IPS DF 6.9 (cell line): Measurements from ENCODE around the gene ZBTB9.

Experiments
- DNase-seq: peaks from one replicate; pipeline ENCODE4 v3.0.0-alpha.2; 2013; ENCODE audit warnings: low read depth, low spot score
- H3K27ac ChIP-seq: one replicate; pipeline ENCODE4 v1.5.1; 2013; ENCODE audit warnings: low read length, control low read depth
- H3K27me3 ChIP-seq: 2 replicates; pipeline ENCODE4 v1.6.1; 2013; ENCODE audit warnings: mild to moderate bottlenecking, low read length; ENCODE audit not compliant: control insufficient read depth, insufficient read depth
- H3K36me3 ChIP-seq: 2 replicates; pipeline ENCODE4 v1.6.1; 2013; ENCODE audit warnings: low read length; ENCODE audit not compliant: control insufficient read depth, insufficient read depth
- H3K4me1 ChIP-seq: 2 replicates; pipeline ENCODE4 v1.6.1; 2013; ENCODE audit warnings: low read length; ENCODE audit not compliant: control insufficient read depth, insufficient read depth
- H3K4me3 ChIP-seq: 2 replicates; pipeline ENCODE4 v1.5.1; 2013; ENCODE audit warnings: mild to moderate bottlenecking, low read length
- H3K9me3 ChIP-seq: 2 replicates; pipeline ENCODE4 v1.6.1; 2013; ENCODE audit warnings: low read length, inconsistent platforms; ENCODE audit not compliant: control insufficient read depth, insufficient read depth
- whole genome bisulfite sequencing: extraction: QIAGEN DNeasy Blood & Tissue Kit; methylation state at CpG from one replicate; pipeline ENCODE4 v1.1.7; 2013; ENCODE audit warnings: mixed read lengths, missing lambda C conversion rate; ENCODE audit not compliant: insufficient read length, insufficient coverage; 5-methylcytosine and 5-hydroxymethylcytosine counted together

ZBTB9 gene

GRCh38 chr6:33446356-33446755 lies 8.0 kb upstream of the ZBTB9 start:
- peaks cover 68% of the 10 kb centered on the region for H3K36me3 ChIP-seq
- H3K9me3 ChIP-seq, result no peaks in the 10 kb centered on the region
- H3K4me3 ChIP-seq, result no peak overlapping the region
- WGBS, result no CpG with 5 or more reads among the region's 10 CpGs
- H3K27ac ChIP-seq, result no peak overlapping the region
- H3K27me3 ChIP-seq, result no peaks in the 10 kb centered on the region
- no peak for DNase-seq
- no peaks in the 10 kb centered on the region for H3K4me1 ChIP-seq

GRCh38 chr6:33450434-33450833 lies 3.9 kb upstream of the ZBTB9 start:
- Histone ChIP-seq H3K9me3 (no peaks in the 10 kb centered on the region), H3K4me1 (no peaks in the 10 kb centered on the region), H3K36me3 (peaks cover 38% of the 10 kb centered on the region), H3K4me3 (no peak overlapping the region), H3K27ac (no peak overlapping the region), H3K27me3 (no peaks in the 10 kb centered on the region)
- no peak for DNase-seq
- WGBS, result no CpG with 5 or more reads among the region's 3 CpGs

DNA sequence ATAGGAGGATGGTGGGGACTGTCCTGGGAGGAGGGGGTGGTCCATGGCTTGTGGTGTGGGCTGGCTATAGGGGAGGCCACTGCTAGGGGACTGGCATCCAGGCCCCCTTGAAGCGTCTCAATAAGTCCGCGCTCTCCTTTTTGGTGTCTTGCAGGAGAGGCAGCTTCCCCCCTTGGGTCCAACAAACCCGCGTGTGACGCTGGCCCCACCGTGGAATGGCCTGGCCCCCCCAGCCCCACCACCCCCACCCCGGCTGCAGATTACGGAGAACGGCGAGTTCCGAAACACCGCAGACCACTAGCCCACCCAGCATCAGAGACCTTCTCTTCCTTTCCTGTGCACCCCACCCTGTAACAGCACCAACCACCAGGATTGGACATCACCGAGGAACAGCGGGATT lies 2.8 kb upstream of the ZBTB9 start:
- Histone ChIP-seq H3K36me3 (peaks cover 34% of the 10 kb centered on the region), H3K9me3 (no peaks in the 10 kb centered on the region), H3K27ac (no peak overlapping the region), H3K4me1 (no peaks in the 10 kb centered on the region), H3K27me3 (no peaks in the 10 kb centered on the region), H3K4me3 (no peak overlapping the region)
- no peak for DNase-seq
- no CpG with 5 or more reads among the region's 15 CpGs for WGBS

DNA sequence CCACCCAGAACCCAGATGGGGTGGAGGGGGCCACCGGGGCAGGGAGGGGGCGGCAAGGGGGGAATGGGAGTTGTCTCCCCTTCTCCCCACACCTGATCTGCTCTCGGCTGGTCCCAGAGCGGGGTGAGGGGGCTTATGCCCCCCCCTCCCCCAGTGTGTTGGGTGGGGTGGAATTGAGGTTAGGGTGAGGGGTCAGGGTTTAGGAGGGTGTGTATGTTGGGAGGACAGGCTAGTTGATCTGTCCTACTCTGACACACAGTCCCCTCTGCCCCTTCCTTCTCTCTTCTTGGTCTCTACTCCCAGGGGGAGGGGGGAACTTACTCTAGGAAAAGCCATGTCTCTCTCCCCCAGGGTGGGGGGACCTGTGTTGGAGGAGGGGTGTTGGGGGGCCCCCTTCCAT lies 1.9 kb upstream of the ZBTB9 start:
- H3K27me3 ChIP-seq, result no peaks in the 10 kb centered on the region
- WGBS, result no CpG with 5 or more reads among the region's 4 CpGs
- no peak overlapping the region for H3K4me3 ChIP-seq
- H3K36me3 ChIP-seq, result peaks cover 26% of the 10 kb centered on the region
- no peaks in the 10 kb centered on the region for H3K9me3 ChIP-seq
- H3K27ac ChIP-seq, result no peak overlapping the region
- no peaks in the 10 kb centered on the region for H3K4me1 ChIP-seq
- no peak for DNase-seq

- Histone ChIP-seq H3K27ac (no peak overlapping the region), H3K9me3 (no peaks in the 10 kb centered on the region), H3K4me3 (peak overlapping the region; percentile 85; the same call in 1 of the 2 replicates), H3K4me1 (no peaks in the 10 kb centered on the region), H3K27me3 (no peaks in the 10 kb centered on the region), H3K36me3 (peaks cover 16% of the 10 kb centered on the region)
- no CpG with 5 or more reads among the region's 12 CpGs for WGBS
- DNase-seq, result no peak
Observed at GRCh38 chr6:33453393-33454008, 875 bp upstream of the ZBTB9 start.

DNA sequence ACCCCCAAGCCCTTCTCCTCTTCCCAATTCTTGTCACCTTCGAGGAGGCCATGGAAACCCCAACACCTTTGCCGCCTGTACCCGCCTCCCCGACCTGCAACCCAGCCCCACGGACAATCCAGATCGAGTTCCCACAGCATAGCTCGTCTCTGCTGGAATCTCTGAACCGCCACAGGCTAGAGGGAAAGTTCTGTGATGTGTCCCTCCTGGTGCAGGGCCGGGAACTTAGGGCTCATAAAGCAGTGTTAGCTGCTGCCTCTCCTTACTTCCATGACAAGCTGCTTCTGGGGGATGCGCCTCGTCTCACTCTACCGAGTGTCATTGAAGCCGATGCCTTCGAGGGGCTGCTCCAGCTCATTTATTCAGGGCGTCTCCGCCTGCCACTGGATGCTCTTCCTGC lies 675 bp downstream of the ZBTB9 start:
- Histone ChIP-seq H3K9me3 (no peaks in the 10 kb centered on the region), H3K36me3 (peaks cover 8% of the 10 kb centered on the region), H3K4me1 (no peaks in the 10 kb centered on the region), H3K4me3 (peak overlapping the region; percentile 85), H3K27me3 (no peaks in the 10 kb centered on the region), H3K27ac (no peak overlapping the region)
- WGBS, result no CpG with 5 or more reads among the region's 16 CpGs
- DNase-seq, result no peak

DNA sequence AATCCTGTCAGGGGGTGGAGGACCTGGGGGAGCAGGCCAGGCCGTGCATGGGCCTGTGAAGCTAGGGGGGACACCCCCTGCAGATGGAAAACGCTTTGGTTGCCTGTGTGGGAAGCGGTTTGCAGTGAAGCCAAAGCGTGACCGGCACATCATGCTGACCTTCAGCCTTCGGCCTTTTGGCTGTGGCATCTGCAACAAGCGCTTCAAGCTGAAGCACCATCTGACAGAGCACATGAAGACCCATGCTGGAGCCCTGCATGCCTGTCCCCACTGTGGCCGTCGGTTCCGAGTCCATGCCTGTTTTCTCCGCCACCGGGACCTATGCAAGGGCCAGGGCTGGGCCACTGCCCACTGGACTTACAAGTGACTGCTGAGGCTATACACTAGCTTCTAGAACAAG lies 1.8 kb downstream of the ZBTB9 start:
- Histone ChIP-seq H3K27ac (no peak overlapping the region), H3K9me3 (no peaks in the 10 kb centered on the region), H3K4me1 (no peaks in the 10 kb centered on the region), H3K4me3 (no peak overlapping the region), H3K27me3 (no peaks in the 10 kb centered on the region), H3K36me3 (peaks cover 8% of the 10 kb centered on the region)
- DNase-seq, result no peak
- WGBS, result no CpG with 5 or more reads among the region's 12 CpGs

DNA sequence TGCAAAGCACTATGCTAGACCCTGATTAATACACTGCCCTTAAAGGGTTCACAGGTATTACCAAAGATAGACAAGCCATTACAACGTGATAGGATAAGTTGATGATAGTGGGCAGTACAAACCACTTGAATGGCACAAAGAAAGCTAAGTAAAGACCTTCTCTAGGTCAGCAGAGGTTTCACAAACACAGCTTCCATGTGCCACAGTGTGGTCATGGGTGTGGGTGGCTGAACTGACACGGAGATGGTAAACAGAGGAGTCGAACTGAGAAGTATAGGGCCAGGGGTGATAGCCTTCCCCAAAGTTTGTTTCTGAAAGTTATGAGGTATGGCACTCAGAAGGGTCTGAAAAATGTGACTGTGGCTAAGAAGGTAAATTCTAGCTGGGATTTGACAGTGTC lies 4.3 kb downstream of the ZBTB9 start:
- Histone ChIP-seq H3K27ac (no peak overlapping the region), H3K4me3 (no peak overlapping the region), H3K9me3 (no peaks in the 10 kb centered on the region), H3K4me1 (no peaks in the 10 kb centered on the region), H3K36me3 (peaks cover 3% of the 10 kb centered on the region), H3K27me3 (no peaks in the 10 kb centered on the region)
- DNase-seq, result no peak
- WGBS, result no CpG with 5 or more reads among the region's 3 CpGs

- no peak overlapping the region for H3K27ac ChIP-seq
- no CpG with 5 or more reads among the region's 2 CpGs for WGBS
Observed at GRCh38 chr6:33459226-33459625, 4.8 kb downstream of the ZBTB9 start.

DNA sequence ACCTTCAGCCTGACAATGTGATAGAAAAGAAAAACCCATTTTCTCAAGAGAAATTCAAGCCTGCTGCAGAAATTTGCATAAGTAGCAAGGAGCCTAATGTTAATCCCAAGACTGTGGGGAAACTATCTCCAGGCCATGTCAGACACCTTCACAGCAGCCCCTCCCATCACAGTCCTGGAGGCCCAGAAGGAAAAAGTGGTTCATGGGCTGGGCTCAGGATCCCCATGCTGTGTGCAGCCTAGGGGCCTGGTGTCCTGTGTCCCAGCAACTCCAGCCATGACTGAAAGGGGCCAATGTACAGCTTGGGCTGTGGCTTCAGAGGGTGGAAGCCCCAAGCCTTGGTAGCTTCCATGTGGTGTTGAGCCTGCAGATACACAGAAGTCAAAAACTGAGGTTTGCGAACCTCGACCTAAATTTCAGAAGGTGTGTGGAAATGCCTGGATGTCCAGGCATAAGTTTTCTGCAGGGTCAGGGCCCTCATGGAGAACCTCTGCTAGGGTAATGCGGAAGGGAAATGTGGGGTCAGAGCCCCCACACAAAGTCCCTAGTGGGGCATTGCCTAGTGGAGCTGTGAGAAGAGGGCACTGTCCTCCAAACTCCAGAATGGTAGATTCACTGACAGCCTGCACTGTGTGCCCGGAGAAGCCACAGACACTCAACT lies 11.8 kb downstream of the ZBTB9 start:
- Histone ChIP-seq H3K36me3 (no peaks in the 10 kb centered on the region), H3K27me3 (no peaks in the 10 kb centered on the region), H3K4me3 (no peak overlapping the region), H3K9me3 (no peaks in the 10 kb centered on the region), H3K4me1 (no peaks in the 10 kb centered on the region), H3K27ac (no peak overlapping the region)
- no peak for DNase-seq
- WGBS, result no CpG with 5 or more reads among the region's 4 CpGs

More at GRCh38 chr6:33459226-33459625, 4.8 kb downstream of the ZBTB9 start:
- H3K4me1 ChIP-seq, result no peaks in the 10 kb centered on the region
- DNase-seq, result no peak
- H3K9me3 ChIP-seq, result no peaks in the 10 kb centered on the region
- peaks cover 3% of the 10 kb centered on the region for H3K36me3 ChIP-seq
- no peak overlapping the region for H3K4me3 ChIP-seq
- no peaks in the 10 kb centered on the region for H3K27me3 ChIP-seq

DNA sequence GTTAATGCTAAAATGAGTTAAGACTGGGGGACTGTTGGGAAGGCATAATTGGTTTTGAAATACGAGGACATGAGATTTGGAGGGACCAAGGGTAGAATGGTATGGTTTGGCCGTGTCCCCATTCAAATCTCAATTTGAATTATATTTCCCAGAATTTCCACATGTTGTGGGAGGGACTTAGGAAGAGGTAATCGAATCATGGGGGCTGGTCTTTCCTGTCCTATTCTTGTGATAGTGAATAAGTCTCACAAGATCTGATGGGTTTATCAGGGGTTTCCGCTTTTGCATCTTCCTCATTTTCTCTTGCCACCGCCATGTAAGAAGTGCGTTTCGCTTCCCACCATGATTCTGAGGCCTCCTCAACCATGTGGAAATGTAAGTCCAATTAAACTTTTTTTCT lies 12.7 kb downstream of the ZBTB9 start:
- H3K9me3 ChIP-seq, result no peaks in the 10 kb centered on the region
- H3K4me3 ChIP-seq, result no peak overlapping the region
- WGBS, result no CpG with 5 or more reads among the region's 7 CpGs
- DNase-seq, result no peak
- H3K27me3 ChIP-seq, result no peaks in the 10 kb centered on the region
- no peak overlapping the region for H3K27ac ChIP-seq
- H3K36me3 ChIP-seq, result no peaks in the 10 kb centered on the region
- no peaks in the 10 kb centered on the region for H3K4me1 ChIP-seq
